GM12878 (cell line): ENCODE results near the gene TLL2. TPM values are rescaled to one million over a fixed set of nuclear protein-coding genes. Genes with fewer than 3 reads are reported as not detected.

Source experiments
- ATAC-seq: fragments of 200-7000 bp; cut with Tn5 transposase; 3 replicates; pipeline ENCODE4 v1.9.1; 2020; ENCODE audit warnings: mild to moderate bottlenecking, moderate library complexity
- BruUV-seq: library from RNA; stranded (reverse); fragments of 400-500 nt; replicated peaks from 2 replicates; lab custom pipeline; 2021; lab: Mats Ljungman, UMichigan
- CTCF ChIA-PET: fragments of 300-600 bp; sonication (Branson Sonifier 250); formaldehyde crosslinking; extraction: SDS; loops from one replicate; lab custom pipeline; 2021; ENCODE audit warnings: inconsistent platforms; lab: Yijun Ruan, JAX
- POLR2A ChIA-PET: fragments of 350-600 bp; formaldehyde crosslinking; extraction: SDS; loops from one replicate; lab custom pipeline; 2021; ENCODE audit warnings: inconsistent platforms; lab: Charles Lee
- RAD21 ChIA-PET: fragments of 300-600 bp; sonication (Branson Sonifier 250); formaldehyde crosslinking; loops from one replicate; lab custom pipeline; 2023; ENCODE audit warnings: antibody characterized with exemption; ENCODE audit not compliant: unreplicated experiment; lab: Charles Lee
- SMC1A ChIA-PET: fragments of 300-600 bp; sonication (Branson Sonifier 250); formaldehyde crosslinking; loops from one replicate; lab custom pipeline; 2023; ENCODE audit not compliant: unreplicated experiment, uncharacterized antibody; lab: Charles Lee
- DNase-seq: peaks from one replicate; pipeline ENCODE4 v3.0.0-alpha.2; 2011; ENCODE audit warnings: low read depth, low spot score
- FAIRE-seq: peaks from 3 replicates; lab custom pipeline; 2011; peaks lifted over from hg19 to GRCh38; lab: Jason Lieb, UNC
- H2AFZ ChIP-seq: 2 replicates; pipeline ENCODE4 v1.6.0; 2011; ENCODE audit warnings: low read depth, low read length, control low read depth; ENCODE audit not compliant: control insufficient read depth
- H3K27ac ChIP-seq: 2 replicates; pipeline ENCODE4 v1.5.1; 2011; ENCODE audit warnings: control low read depth; ENCODE audit not compliant: control insufficient read depth, insufficient read depth
- H3K27me3 ChIP-seq, 2 experiments: replicated peaks in 1 of 2; 2 replicates each; pipeline versions ENCODE4 v1.6.0 to v1.6.1; 2011; ENCODE audit warnings: low read length in 1 of 2; ENCODE audit not compliant: control insufficient read depth in 2 of 2, insufficient read depth in 2 of 2
- H3K36me3 ChIP-seq, 2 experiments: 2 replicates each; pipeline ENCODE4 v1.5.1; 2011; ENCODE audit warnings: low read length in 1 of 2; ENCODE audit not compliant: control insufficient read depth in 2 of 2, insufficient read depth in 2 of 2
- H3K4me1 ChIP-seq: 2 replicates; pipeline ENCODE4 v1.6.1; 2011; ENCODE audit warnings: mild to moderate bottlenecking, low read length, moderate library complexity, mixed read lengths; ENCODE audit not compliant: control insufficient read depth, insufficient read depth
- H3K4me2 ChIP-seq: 2 replicates; pipeline ENCODE4 v1.6.0; 2011; ENCODE audit warnings: control low read depth; ENCODE audit not compliant: control insufficient read depth, insufficient read depth
- H3K4me3 ChIP-seq: fragments of 200-600 bp; sonication (generic); 2 replicates; pipeline ENCODE4 v1.5.1; 2016
- H3K79me2 ChIP-seq: 2 replicates; pipeline ENCODE4 v1.6.0; 2011; ENCODE audit warnings: low read length; ENCODE audit not compliant: control insufficient read depth, insufficient read depth
- H3K9ac ChIP-seq: 2 replicates; pipeline ENCODE4 v1.8.0; 2011; ENCODE audit warnings: low read length, control low read depth, mixed read lengths; ENCODE audit not compliant: control insufficient read depth, insufficient read depth
- H3K9me3 ChIP-seq: replicated peaks from 3 replicates; pipeline ENCODE4 v1.5.1; 2011; ENCODE audit warnings: mild to moderate bottlenecking, low read length; ENCODE audit not compliant: control insufficient read depth, insufficient read depth
- H4K20me1 ChIP-seq: 2 replicates; pipeline ENCODE4 v1.6.0; 2011; ENCODE audit not compliant: control insufficient read depth, insufficient read depth
- MXI1 ChIP-seq: fragments of 150-350 bp; IDR thresholded peaks from 2 replicates; pipeline ENCODE4 v1.6.1; 2011; ENCODE audit warnings: low read depth, mild to moderate bottlenecking, inconsistent platforms, low read length, improper control_type of control experiment
- MYB ChIP-seq: fragments of 150-350 bp; IDR thresholded peaks from 2 replicates; pipeline ENCODE4 v1.6.1; 2014; ENCODE audit warnings: mild to moderate bottlenecking, low read depth, low read length, borderline replicate concordance
- TCF7 ChIP-seq: IDR thresholded peaks from 2 replicates; pipeline ENCODE4 v1.6.1; 2014; ENCODE audit warnings: antibody characterized with exemption, borderline replicate concordance
- YBX1 ChIP-seq: fragments of 450-650 bp; IDR thresholded peaks from 2 replicates; pipeline ENCODE4 v1.6.1; 2016; ENCODE audit warnings: antibody characterized with exemption
- ZNF622 ChIP-seq: fragments of 450-650 bp; IDR thresholded peaks from 2 replicates; pipeline ENCODE4 v1.6.1; 2017; ENCODE audit warnings: mild to moderate bottlenecking, inconsistent platforms
- WGBS: methylation state at CpG from one replicate; pipeline ENCODE4 v1.1.6; 2016; ENCODE audit warnings: low lambda C conversion rate; ENCODE audit not compliant: insufficient replicate concordance, insufficient coverage; ENCODE audit errors: missing lambda C conversion rate; 5-methylcytosine and 5-hydroxymethylcytosine counted together
- in situ Hi-C: fragments of 300-500 bp; cut with MboI; formaldehyde crosslinking; loops from 9 replicates; pipeline ENCODE4 v1.14.3; 2018; ENCODE audit warnings: mixed read lengths
- intact Hi-C: fragments of 100-400 bp; cut with micrococcal nuclease; formaldehyde crosslinking; loops from one replicate; pipeline ENCODE4 v1.14.2; 2022; ENCODE audit not compliant: unreplicated experiment
- polyA plus RNA-seq, 11 experiments: library from polyadenylated mRNA; depleted of rRNA in 4 of 11; unstranded in 6 of 11; stranded (reverse) in 5 of 11; fragments of >200 nt; fragmentation: Nextera tagmentation in 4 of 11; fragmentation: Illumina TruSeq in 1 of 11; extraction: Ambion mirVana in 4 of 11; extraction: Trizol in 1 of 11; gene quantifications; 1 replicate in 1 of 11; 2 replicates in 10 of 11; pipeline versions ENCODE4 v1.2.1 to v1.2.3, GENCODE V29; 2011 to 2016; ENCODE audit warnings: inconsistent platforms in 2 of 11, missing spikeins in 2 of 11, low read depth in 1 of 11
- total RNA-seq, 4 experiments: library from RNA; depleted of rRNA in 3 of 4; stranded (reverse); fragments of >200 nt in 3 of 4; fragmentation: Illumina TruSeq in 1 of 4; extraction: Trizol in 1 of 4; gene quantifications; 2 replicates each; pipeline versions ENCODE4 v1.2.1 to v1.2.3, GENCODE V29; 2013 to 2021
- TF ChIP-seq, protein P1 (sequence below): IDR thresholded peaks from 2 replicates; pipeline ENCODE4 v1.6.1; 2011; ENCODE audit warnings: mild to moderate bottlenecking, low read depth, low read length, moderate library complexity; ENCODE audit not compliant: insufficient replicate concordance
- TF ChIP-seq, protein P2 (sequence below): fragments of 450-650 bp; IDR thresholded peaks from 2 replicates; pipeline ENCODE4 v1.6.1; 2017; ENCODE audit warnings: mild to moderate bottlenecking
- TF ChIP-seq, protein P3 (sequence below): fragments of 450-650 bp; IDR thresholded peaks from 2 replicates; pipeline ENCODE4 v1.6.1; 2016; ENCODE audit warnings: mild to moderate bottlenecking

The TLL2 gene
- total and polyA plus RNA-seq, 10 of the 15 experiments (the other 5 are each of a cell fraction or from before 2014, with no cell fraction given): 0.02 to 2.1 (median 0.52) TPM

GRCh38 chr10:96419351-96419750 is 94.4 kb downstream of the TLL2 start:
- H3K4me1 ChIP-seq: peaks cover 9% of the 10 kb centered on the region
- no peak for FAIRE-seq
- CTCF ChIA-PET: interaction anchor here (0.6 to 2.5 kb wide), 5 partner anchors 23 to 450 kb away, joined by 3 to 7 read pairs (median 4); no protein-coding TSS in a partner anchor
- no peak for ATAC-seq
- WGBS: 57% methylated on average over 3 of the region's 3 CpGs
- SMC1A ChIA-PET: interaction anchor here (0.5 to 1.3 kb wide), 2 partner anchors 10 to 44 kb away, joined by 3 read pairs; no protein-coding TSS in a partner anchor
- RAD21 ChIA-PET: no interaction called here
- H3K27ac ChIP-seq: no peak overlapping the region
- no peaks in the 10 kb centered on the region; a peak in 1 of 4 replicates for H3K27me3 ChIP-seq
- no peak overlapping the region for H3K4me3 ChIP-seq
- TF ChIP-seq MXI1 (no peak), ZNF622 (no peak)
- TF ChIP-seq, protein P1, sequence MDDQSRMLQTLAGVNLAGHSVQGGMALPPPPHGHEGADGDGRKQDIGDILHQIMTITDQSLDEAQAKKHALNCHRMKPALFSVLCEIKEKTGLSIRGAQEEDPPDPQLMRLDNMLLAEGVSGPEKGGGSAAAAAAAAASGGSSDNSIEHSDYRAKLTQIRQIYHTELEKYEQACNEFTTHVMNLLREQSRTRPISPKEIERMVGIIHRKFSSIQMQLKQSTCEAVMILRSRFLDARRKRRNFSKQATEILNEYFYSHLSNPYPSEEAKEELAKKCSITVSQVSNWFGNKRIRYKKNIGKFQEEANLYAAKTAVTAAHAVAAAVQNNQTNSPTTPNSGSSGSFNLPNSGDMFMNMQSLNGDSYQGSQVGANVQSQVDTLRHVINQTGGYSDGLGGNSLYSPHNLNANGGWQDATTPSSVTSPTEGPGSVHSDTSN: no peak
- no peak overlapping the region for H3K4me2 ChIP-seq
- POLR2A ChIA-PET: no interaction called here
- no peak overlapping the region for H2AFZ ChIP-seq
- no TSS peak for BruUV-seq
- no peaks in the 10 kb centered on the region for H3K79me2 ChIP-seq
- H3K36me3 ChIP-seq: no peaks in the 10 kb centered on the region
- no peaks in the 10 kb centered on the region for H4K20me1 ChIP-seq
- in situ Hi-C loops: no loop called here
- no peaks in the 10 kb centered on the region for H3K9me3 ChIP-seq
- no peak overlapping the region for H3K9ac ChIP-seq
- DNase-seq: no peak
- intact Hi-C loops: no loop called here

- no peak overlapping the region for H3K27ac ChIP-seq
- BruUV-seq: no TSS peak
- CTCF ChIA-PET: interaction anchor here (0.7 to 2.5 kb wide), 5 partner anchors 22 to 92 kb away, joined by 3 to 7 read pairs (median 4); no protein-coding TSS in a partner anchor
- H3K79me2 ChIP-seq: no peaks in the 10 kb centered on the region
- H3K36me3 ChIP-seq: no peaks in the 10 kb centered on the region
- peaks cover 9% of the 10 kb centered on the region for H3K4me1 ChIP-seq
- FAIRE-seq (no peak), DNase-seq (no peak), ATAC-seq (no peak)
- in situ Hi-C loops: no loop called here
- POLR2A ChIA-PET: no interaction called here
- H3K9me3 ChIP-seq: no peaks in the 10 kb centered on the region
- SMC1A ChIA-PET: interaction anchor here (1.4 kb wide), 1 partner anchor 11 kb away, joined by 5 read pairs; no protein-coding TSS in a partner anchor
- no peak overlapping the region for H3K9ac ChIP-seq
- no peaks in the 10 kb centered on the region; a peak in 1 of 4 replicates for H3K27me3 ChIP-seq
- intact Hi-C loops: no loop called here
- no peak overlapping the region for H3K4me2 ChIP-seq
- H2AFZ ChIP-seq: no peak overlapping the region
- H4K20me1 ChIP-seq: no peaks in the 10 kb centered on the region
- RAD21 ChIA-PET: interaction anchor here (1.4 kb wide), 1 partner anchor 22 kb away, joined by 5 read pairs; no protein-coding TSS in a partner anchor
- no peak overlapping the region for H3K4me3 ChIP-seq
- no peak for TF ChIP-seq YBX1
- no peak for TF ChIP-seq MYB
- TF ChIP-seq, protein P2, sequence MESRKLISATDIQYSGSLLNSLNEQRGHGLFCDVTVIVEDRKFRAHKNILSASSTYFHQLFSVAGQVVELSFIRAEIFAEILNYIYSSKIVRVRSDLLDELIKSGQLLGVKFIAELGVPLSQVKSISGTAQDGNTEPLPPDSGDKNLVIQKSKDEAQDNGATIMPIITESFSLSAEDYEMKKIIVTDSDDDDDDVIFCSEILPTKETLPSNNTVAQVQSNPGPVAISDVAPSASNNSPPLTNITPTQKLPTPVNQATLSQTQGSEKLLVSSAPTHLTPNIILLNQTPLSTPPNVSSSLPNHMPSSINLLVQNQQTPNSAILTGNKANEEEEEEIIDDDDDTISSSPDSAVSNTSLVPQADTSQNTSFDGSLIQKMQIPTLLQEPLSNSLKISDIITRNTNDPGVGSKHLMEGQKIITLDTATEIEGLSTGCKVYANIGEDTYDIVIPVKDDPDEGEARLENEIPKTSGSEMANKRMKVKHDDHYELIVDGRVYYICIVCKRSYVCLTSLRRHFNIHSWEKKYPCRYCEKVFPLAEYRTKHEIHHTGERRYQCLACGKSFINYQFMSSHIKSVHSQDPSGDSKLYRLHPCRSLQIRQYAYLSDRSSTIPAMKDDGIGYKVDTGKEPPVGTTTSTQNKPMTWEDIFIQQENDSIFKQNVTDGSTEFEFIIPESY: no peak
- TF ChIP-seq, protein P3, sequence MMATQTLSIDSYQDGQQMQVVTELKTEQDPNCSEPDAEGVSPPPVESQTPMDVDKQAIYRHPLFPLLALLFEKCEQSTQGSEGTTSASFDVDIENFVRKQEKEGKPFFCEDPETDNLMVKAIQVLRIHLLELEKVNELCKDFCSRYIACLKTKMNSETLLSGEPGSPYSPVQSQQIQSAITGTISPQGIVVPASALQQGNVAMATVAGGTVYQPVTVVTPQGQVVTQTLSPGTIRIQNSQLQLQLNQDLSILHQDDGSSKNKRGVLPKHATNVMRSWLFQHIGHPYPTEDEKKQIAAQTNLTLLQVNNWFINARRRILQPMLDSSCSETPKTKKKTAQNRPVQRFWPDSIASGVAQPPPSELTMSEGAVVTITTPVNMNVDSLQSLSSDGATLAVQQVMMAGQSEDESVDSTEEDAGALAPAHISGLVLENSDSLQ: no peak
- no peak for TF ChIP-seq MXI1
- no peak for TF ChIP-seq TCF7
These were observed 95.1 kb downstream of the TLL2 start for GRCh38 chr10:96418582-96418981.
